Right forelimb (tissue), 1 donor: ENCODE data around the gene NME7.
"Not testable (repeated sequence)": the region's sequence is repeated elsewhere in the genome, so short reads cannot be mapped to it uniquely, and the experiment has no call there.

Source experiments
- DNase-seq: peaks from one replicate; pipeline ENCODE4 v3.0.0-alpha.2; 2018

The NME7 gene

DNA sequence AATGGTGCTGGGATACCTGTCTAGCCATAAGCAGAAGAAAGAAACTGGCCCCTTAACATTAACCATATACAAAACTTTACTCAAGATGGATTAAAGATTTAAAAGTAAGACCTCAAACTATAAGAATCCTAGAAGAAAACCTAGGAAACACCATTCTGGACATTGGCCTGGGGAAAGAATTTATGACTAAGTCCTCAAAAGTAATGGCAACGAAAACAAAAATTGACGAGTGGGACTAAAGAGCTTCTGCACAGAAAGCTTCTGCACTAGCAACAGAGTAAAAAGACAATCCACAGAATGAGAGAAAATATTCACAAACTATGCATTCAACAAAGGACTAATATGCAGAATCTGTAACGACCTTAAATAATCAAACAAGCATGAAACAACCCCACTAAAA lies 66.7 kb downstream of the NME7 start:
- no peak for DNase-seq

DNA sequence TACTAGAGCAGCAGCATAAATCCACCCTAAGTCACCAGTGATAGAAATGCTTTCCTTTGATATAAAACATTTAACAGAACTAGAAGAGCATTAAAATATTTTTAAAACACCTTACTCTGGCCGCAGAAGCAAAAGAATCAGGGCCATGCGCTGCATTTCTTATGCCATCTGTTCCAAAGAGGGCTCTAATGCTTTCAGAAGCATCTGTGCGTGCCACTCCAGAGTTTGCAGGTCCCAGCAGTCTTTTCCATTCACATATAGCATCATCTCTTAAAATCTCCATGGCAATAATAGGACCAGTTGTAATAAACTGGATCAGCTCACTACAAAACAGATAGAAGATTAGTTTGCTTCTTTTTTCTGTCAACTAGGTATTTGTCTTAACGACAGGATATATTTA lies 69.2 kb downstream of the NME7 start:
- DNase-seq, result no peak

DNA sequence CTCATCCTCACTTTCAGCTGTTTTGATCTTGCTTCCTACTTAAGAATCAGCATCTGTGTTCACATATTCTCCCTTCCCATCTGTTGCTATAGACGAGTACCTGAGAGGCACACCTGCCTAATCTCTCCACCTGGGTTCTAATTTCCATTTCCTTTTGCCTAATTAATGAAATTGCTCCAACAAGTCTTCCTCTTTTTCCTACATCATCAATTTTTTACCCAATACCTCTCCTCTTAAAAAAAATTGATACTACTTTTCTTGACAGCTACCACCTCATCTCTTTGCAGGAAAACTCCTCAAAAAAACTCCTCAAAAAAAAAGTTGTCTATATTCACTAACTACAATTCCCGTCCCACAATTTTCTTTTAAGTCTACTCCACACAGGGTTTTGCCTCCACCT lies 71.8 kb downstream of the NME7 start:
- DNase-seq, result no peak

DNA sequence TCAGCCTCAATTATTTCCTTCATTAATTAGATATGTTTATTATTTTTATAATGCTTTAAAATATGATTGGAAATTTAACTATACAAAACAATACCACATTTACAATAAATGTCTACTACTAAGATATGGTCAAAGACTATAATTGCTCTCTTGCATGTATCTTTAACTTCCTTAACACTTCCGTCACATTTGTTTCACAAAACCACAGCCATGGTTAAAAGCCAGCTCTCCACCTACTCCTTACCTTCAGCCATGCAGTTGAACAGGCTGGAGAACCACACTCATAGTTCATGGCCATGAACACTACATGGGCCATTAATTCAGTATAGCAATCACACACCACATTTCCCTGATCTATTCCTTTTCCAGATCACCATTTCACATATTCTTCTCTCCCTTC lies 72.2 kb downstream of the NME7 start:
- DNase-seq, result no peak

DNA sequence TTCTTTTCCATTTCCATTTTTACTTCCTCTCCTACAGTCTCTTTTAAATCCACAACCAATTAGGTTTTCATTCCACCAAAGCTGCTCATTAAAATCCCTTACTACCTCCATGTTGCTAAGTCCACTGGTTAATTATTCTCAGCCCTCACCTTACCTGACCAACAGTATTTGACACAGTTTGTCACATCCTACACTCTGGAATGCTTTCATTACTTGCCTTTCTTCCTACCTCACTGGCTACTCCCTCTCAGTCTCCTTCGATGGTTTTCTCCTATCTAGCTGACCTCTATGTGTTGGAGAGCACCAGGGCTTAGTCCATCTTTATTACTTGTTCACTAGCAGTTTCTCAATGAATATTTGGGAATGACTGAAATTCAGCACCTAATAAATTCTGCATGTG lies 78.6 kb downstream of the NME7 start:
- no peak for DNase-seq

DNA sequence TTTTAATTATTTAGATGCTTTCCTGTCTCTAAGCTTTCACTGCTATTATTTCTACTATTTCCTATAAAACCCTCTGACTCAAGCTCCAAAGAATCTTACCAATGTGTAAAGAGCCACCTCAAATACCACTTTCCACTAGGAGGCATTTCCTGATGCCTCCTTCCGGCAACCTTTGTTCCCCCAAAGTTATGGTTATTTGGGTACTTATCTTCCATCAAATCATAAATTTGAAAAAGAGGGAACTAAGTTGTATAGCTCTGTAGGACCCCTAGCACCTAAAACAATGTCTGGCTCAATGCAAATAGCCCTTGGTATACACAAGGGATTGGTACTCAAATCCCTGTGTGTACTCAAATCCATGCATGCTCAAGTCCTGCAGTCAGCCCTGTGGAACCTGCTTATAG lies 79.6 kb downstream of the NME7 start:
- no peak for DNase-seq

DNA sequence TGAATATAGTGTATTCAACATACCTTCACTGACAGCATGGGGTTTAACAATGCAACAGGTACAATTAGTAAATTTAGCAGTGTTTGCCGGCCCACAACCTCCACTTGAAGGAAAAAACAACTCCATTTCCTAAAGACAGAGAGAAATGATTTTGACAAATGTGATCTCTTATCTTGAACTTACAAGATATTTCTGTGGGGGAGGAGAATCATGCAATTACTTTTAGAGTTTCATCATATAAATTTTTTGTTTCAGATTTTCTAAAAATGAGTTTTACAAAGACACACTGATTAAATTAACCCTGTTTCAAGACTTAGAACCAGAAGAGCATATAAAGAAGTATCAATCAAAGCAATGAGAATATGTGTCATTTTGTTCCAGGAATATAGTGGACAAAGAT lies 80.3 kb downstream of the NME7 start:
- DNase-seq, result no peak

DNA sequence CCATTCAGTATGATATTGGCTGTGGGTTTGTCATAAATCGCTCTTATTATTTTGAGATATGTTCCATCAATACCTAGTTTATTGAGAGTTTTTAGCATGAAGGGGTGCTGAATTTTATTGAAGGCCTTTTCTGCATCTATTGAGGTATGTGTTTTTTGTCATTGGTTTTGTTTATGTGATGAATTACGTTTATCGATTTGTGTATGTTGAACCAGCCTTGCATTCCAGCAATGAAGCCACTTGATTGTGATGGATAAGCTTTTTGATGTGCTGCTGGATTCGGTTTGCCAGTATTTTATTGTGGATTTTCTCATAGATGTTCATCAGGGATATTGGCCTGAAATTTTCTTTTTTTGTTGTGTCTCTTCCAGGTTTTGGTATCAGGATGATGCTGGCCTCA lies 86.0 kb downstream of the NME7 start:
- DNase-seq, result not testable (repeated sequence)

DNA sequence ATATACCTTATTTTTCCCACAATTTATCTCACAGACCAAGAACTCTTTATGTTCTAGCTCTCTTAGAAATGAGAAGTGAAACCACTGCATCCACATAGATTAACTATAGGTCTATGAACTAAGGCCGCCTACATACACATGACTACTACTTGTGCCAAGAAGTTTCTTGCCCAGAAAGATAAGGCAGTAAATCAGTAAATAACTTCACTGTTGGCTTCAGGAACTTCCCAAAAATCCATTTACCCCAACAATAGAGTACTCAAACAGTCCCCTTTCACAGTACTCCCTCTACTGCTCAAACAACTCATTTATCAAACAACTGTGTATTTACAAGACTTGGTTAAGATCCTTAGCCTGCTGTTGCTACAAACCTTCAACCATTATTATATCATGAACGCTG lies 96.5 kb downstream of the NME7 start:
- no peak for DNase-seq

DNA sequence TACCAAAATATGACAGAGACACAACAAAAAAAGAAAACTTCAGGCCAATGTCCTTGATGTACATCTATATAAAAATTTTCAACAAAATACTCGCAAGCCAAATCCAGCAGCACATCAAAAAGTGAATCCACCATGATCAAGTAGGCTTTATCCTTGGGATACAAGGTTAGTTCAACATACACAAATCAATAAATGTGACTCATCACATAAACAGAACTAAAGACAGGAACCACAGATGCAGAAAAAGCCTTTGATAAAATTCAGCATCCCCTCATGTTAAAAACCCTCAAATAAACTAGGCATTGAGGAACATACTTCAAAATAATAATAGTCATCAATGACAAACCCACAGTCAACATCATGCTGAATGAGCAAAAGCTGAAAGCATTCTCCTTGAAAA lies 101.5 kb downstream of the NME7 start:
- DNase-seq, result no peak

DNA sequence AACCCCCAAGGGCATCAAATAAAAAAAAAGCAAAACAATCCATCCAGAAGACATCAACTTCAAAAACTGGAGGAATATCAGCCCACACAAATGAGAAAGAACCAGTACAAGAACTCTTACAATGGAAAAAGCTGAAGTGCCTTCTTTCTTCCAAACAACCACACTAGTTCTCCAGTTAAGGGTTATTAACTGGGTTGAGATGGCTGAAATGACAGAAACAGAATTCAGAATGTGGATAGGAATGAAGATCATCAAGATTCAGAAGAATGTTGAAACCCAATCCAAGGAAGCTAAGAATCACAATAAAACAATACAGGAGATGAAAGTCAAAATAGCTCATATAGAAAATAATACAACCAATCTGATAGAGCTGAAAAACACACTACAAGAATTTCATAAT lies 104.5 kb downstream of the NME7 start:
- no peak for DNase-seq

DNA sequence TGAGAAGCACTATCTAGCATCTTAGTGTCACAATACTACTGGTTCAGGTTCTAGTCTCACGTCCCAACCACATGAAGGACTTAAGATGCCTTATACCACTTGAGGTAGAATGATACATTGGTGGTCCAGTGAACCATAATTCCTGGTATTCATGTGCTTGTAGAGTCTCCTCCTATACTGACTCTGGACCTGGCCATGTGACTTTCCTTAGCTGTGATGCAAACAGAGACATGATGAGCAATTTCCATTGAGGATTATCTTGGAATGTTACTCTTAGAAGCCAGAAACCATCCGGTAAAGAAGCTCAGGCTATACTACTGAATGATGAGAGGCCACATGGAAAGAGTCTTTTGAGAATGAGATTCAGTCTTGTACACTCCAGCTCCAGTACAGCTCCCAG lies 105.7 kb downstream of the NME7 start:
- no peak for DNase-seq

DNA sequence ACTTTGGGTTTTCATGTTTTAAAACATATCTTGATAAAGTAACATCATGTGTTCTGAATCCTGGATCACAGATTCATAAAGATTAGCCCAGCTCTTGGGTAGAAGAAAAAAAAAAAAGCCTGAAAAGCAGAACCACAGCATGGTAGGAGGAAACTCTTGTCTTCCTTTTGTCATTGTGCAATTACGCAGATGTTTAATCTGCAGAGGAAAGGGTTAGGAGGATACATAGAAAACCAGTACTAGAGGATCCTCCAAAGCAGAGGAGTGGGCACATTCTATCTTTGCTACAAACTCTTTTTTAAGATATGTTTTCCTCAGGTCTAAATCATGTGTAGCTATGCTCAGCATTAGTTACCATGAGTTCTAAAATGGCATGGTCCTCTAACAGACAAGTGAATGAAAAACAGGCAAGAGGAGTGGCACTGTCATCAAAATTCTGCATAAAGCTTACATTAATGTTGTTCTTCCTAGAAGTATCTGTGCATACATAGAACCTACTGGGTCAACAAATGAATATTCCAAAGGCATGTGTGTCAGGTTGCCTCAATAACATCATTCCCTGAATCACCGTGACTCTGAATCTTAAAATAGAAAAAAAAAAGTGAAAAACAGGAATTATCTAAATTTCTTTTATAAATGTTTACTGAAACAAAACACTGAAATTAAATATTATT lies 107.0 kb downstream of the NME7 start:
- no peak for DNase-seq

DNA sequence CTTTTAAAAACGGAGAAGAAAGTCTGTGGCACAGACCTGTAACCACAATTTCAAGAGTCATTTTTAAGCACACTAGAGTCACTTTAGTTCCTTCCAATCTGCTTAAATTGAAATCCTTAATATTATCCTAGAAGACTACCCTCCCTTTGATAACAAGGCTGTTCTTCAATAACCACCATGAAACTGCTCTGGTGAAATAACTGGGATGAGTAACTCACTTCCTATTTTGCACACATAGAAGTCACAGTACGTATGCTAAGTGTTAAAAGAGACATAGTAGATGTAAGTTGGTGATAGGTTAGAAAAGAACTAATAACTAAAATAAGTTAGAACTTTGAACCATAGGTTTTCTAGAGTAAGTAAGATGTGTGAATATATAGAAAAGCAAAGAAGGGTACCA lies 107.8 kb downstream of the NME7 start:
- no peak for DNase-seq

DNA sequence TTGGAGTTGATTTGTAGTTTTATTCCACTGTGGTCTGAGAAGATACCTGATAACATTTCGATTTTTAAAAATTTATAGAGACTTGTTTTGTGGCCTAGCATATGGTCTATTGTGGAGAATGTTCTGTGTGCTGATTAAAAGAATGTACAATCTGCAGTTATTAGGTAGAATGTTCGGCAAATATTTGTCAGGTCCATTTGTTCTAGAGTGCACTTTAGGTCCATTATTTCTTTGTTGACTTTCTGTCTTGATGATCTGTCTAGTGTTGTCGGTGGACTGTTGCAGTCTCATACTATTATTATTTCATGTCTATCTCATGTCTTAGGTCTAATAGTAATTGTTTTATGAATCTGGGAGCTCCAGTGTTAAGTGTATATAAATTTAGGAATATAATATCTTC lies 116.8 kb downstream of the NME7 start:
- no peak for DNase-seq

DNA sequence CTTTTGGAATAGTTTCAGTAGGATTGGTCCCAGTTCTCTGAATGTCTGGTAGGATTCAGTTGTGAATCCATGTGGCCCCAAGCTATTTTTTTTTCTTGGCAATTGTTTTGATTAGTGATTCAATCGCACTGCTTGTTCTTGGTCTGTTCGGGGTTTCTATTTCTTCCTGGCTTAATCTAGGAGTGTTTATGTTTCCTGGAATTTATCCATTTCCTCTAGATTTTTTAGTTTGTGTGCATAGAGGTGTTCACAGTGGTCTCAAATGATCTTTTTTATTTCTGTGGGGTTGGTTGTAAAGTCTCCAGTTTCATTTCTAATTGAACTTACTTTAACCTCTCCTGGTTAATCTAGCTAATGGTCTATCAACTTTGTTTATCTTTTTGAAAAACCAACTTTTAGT lies 117.6 kb downstream of the NME7 start:
- DNase-seq, result no peak

DNA sequence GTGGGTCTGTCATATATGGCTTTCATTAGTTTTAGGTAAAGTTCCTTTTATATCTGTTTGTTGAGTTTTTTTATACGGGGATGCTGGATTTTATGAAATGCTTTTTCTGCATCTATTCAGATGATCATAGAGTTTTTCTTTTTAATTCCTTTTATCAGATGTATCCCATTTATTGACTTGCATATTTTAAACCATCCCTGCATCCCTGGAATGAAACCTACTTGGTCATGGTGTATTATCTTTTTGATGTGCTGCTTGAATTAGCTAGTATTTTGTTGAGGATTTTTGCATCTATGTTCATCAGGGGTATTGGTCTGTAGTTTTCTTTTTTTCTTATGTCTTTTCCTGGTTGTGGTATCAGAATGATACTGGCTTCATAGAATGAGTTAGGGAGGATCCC lies 118.0 kb downstream of the NME7 start:
- no peak for DNase-seq

DNA sequence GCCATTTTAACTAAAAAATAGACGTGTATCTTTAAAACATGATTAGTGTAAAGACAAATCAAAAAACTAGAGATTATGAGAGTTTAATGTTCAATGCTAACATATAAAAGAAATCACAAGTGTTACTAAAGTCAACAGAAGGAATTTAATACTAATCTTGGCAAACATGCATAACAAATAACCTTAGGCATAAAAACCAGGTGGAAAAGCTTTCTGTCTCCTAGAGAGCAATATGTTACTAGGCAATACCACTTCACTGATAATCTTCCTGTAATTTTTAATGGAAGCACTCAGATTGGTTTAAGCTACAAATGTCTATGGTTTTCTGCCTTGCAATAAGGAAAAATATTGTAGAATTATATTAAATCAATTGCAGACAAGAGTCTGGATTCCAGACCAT lies 121.9 kb downstream of the NME7 start:
- no peak for DNase-seq

DNA sequence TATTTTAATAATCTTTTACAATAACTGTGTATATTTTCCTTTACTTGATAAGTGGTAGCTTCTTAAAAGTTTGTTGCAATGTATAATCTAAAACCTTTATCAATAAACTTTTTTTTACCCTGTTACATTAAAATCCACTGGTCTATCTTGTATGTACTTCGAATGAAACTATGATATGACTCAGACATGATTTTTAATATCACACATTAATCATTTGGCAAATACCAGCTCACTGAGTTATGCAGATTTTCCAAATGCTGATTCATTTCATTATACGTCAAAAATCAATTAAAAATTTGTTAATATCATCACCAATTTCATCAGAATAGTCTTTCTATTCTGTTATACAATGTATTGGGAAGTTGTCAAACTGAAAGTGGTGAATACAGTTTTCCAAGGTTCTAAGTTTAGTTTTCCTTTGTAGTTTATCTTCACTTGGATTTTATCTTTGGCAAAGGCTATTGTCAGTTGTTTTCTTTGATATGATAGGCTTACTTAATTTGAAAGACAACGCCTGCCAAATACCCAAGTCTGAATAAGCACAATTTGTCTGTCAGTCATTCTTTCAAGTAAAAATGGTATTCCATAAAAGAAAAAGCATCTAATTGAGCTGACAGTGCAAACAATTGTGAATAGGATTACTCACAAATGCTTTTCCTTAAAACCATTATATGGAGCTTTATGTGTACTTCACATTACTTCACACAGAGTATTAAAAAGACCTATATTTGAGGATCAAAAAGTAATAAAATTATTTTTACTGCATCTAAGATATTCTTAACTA lies 127.0 kb downstream of the NME7 start:
- no peak for DNase-seq

DNA sequence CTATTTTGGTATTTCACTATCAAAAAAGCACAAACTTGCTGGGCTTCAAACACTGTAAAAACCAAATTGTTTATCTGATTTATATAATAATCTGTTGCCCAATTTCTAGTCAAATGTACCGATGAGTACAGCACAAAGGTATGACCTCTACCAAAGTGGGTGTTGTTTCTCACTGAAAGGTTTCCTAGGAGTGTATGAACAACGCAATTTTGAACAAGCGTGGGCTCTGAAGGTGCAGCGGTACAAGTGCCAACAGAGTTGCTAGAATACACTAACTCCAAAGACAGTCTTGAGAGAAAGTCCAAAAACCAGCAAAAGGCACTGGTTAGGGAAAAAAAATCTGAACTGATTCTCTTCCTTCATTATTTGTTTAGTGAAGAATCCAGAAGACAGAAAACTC lies 130.7 kb downstream of the NME7 start:
- DNase-seq, result no peak

DNA sequence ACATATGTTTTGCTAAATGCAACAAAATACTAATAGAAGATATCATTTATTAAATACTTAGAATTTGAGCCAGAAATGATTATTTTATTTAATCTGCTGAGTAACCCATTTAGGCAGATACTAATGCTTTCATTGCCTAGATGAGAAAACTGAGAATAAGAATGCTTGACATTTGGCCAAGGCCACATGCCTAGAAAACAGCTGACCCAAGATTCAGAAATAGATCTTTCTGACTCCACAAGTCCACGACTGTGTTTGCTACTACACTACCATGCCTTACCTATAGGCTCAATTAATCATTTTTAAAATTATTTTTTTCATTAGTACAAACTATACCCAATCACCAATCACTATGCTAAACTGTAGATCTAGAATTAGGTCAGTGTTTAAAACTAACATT lies 131.5 kb downstream of the NME7 start:
- no peak for DNase-seq

DNA sequence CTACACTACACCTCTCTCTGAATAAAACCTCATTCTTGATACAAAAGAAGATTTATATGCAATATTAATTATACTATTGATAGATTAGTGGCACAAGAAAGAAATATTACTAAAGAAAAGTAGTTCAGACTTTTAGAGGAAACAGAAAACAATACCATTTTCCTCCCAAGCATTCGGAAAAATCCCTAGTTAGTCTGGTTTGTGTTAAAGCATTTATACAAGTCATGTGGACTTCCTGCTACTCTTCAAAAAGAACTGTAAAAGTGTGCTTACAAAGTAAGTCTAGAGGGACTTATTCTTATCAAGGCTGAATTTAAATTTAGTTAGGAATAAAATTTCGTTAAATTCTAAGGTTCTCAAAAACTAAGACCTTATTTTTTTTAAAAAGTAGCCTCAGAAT lies 132.0 kb downstream of the NME7 start:
- DNase-seq, result no peak

DNA sequence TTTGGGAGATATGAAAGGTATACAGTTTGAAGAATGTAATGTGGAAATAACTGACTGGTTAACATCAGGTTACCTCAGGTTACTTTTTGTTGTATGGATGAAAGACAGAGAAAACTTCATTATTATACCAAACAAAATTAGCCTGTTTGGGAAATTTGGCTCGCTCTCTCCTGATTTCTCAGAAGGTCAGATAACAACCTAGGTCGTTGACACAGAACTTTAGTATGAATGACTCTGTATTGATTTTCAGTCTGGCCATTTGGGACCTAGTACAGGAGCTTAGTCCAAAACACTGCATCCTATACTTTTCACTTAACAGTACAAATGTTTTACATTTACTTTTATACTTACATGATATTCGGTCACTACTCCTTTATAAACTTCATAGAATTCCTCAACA lies 132.8 kb downstream of the NME7 start:
- DNase-seq, result no peak

DNA sequence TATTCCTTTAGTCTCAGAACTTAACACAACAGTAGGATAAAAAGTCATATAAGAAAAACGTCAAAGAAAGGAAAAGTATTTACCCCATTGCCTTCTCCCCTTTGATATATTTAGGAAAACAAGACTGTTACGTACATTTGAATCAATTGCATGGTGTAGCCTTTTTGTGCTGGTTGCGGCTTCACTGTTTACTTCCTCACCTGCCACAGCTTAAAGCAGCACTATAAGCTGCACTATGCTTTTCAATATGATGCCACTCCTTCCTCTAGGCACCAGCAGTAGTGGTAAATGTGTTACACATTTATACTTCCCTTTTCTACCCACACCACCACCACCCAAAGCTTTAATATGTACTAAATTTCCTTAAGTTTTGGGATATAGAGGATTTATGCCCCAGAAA lies 150.0 kb downstream of the NME7 start:
- DNase-seq, result no peak

DNA sequence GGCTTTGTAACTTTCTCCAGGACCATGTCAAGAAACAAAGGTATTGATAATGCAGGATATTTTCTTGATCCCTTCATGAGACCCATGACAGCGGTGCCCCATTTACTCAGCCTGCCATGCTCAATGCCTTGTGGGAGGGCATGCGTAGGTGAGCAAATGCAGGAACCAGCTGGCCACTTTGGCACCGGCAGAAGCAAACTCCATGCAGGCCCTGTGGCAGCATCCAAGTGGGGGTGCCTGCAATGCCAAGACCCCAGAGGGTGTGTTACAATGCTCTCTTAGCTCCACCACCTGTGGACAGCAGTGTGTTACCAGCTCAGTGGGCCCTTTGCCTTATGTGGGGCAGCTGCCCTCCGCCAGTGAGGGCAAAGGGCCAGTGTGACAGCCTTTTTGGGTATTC lies 153.0 kb downstream of the NME7 start:
- no peak for DNase-seq
